ENCODE data around the gene KDM8. TPM values are rescaled to one million over a fixed set of nuclear protein-coding genes. Genes with fewer than 3 reads are reported as not detected.
A peak's percentile ranks its signal among the peaks of the same experiment; 100 is the strongest.

KDM8 gene
- total and polyA plus RNA-seq, 2 experiments from 2014 or later, result 5.1 to 5.7 TPM

GRCh38 chr16:27225536-27226360 lies 22.4 kb downstream of the KDM8 start (continued):
- TF ChIP-seq ZNF462 (CRISPR knock-in tag; IDR thresholded peaks at IDR 0.05) (no peak), EZH2 (IDR thresholded peaks at IDR 0.05; ENCODE audit: low read depth, unreplicated experiment) (no peak), CREB1 (CRISPR knock-in tag; IDR thresholded peaks at IDR 0.05; ENCODE audit: low read depth) (no peak)

- Mint-ChIP-seq H3K36me3 (ENCODE audit: low read depth) (peaks cover 5% of the 10 kb centered on the region; the same call in 2 of the 3 replicates), H3K4me3 (no peak overlapping the region), H3K27ac (0 out of 2 replicates have a peak overlapping the region, but pooled peaks have one; percentile 11), H3K9me3 (peaks cover 3% of the 10 kb centered on the region; the same call in 2 of the 3 replicates), H3K4me1 (peaks cover 4% of the 10 kb centered on the region; the same call in 2 of the 3 replicates), H3K27me3 (ENCODE audit: insufficient read depth, low read depth, poor library complexity) (peaks cover 4% of the 10 kb centered on the region)
- H3K9me2 ChIP-seq (ENCODE audit: insufficient read depth), result no peaks in the 10 kb centered on the region
- H3K4me2 ChIP-seq, result no peak overlapping the region
- no peaks in the 10 kb centered on the region for H4K20me1 ChIP-seq (replicated peaks; ENCODE audit: insufficient read depth)
- no peak for TF ChIP-seq STAT1 (IDR thresholded peaks at IDR 0.05; ENCODE audit: unreplicated experiment)
- no peak for TF ChIP-seq CREB1 (CRISPR knock-in tag; IDR thresholded peaks at IDR 0.05; ENCODE audit: low read depth)
- no peak for TF ChIP-seq JUNB (IDR thresholded peaks at IDR 0.05; ENCODE audit: unreplicated experiment)
- no peak for TF ChIP-seq POLR2AphosphoS5 (IDR thresholded peaks at IDR 0.05; ENCODE audit: low read depth)
- no peak for TF ChIP-seq CTCF (conservative IDR thresholded peaks at IDR 0.05; ENCODE audit: low read depth in 2 of 2)
- TF ChIP-seq ZNF331 (CRISPR knock-in tag; IDR thresholded peaks at IDR 0.05; ENCODE audit: low read depth), result no peak
- ATAC-seq (no peak; the same call in 2 of the 3 replicates), DNase-seq (ENCODE audit: low spot score) (no peak)
- H3F3A ChIP-seq (replicated peaks; ENCODE audit: low read depth), result no peaks in the 10 kb centered on the region
- no peaks in the 10 kb centered on the region for H3K79me2 ChIP-seq (replicated peaks; ENCODE audit: insufficient read depth)
- no peaks in the 10 kb centered on the region for H3K4me1 ChIP-seq (ENCODE audit: insufficient read depth)
- H3K4me3 ChIP-seq, result no peak overlapping the region
- H3K27me3 ChIP-seq (ENCODE audit: insufficient read depth), result no peaks in the 10 kb centered on the region
- no peak overlapping the region for H2AFZ ChIP-seq
- no peak overlapping the region for H3K27ac ChIP-seq (ENCODE audit: low read depth)
- no peaks in the 10 kb centered on the region for H3K36me3 ChIP-seq (ENCODE audit: insufficient read depth)
Measured at GRCh38 chr16:27226476-27226875, 23.1 kb downstream of the KDM8 start.
